GM12878 (cell line): Measurements from ENCODE around the gene GIMAP2. TPM values are rescaled to one million over a fixed set of nuclear protein-coding genes. Genes with fewer than 3 reads are reported as not detected.

ENCODE experiments used
- ATAC-seq: fragments of 200-7000 bp; cut with Tn5 transposase; 3 replicates; pipeline ENCODE4 v1.9.1; 2020; ENCODE audit warnings: mild to moderate bottlenecking, moderate library complexity
- BruUV-seq: library from RNA; stranded (reverse); fragments of 400-500 nt; replicated peaks from 2 replicates; lab custom pipeline; 2021; lab: Mats Ljungman, UMichigan
- CTCF ChIA-PET: fragments of 300-600 bp; sonication (Branson Sonifier 250); formaldehyde crosslinking; extraction: SDS; loops from one replicate; lab custom pipeline; 2021; ENCODE audit warnings: inconsistent platforms; lab: Yijun Ruan, JAX
- POLR2A ChIA-PET: fragments of 350-600 bp; formaldehyde crosslinking; extraction: SDS; loops from one replicate; lab custom pipeline; 2021; ENCODE audit warnings: inconsistent platforms; lab: Charles Lee
- RAD21 ChIA-PET: fragments of 300-600 bp; sonication (Branson Sonifier 250); formaldehyde crosslinking; loops from one replicate; lab custom pipeline; 2023; ENCODE audit warnings: antibody characterized with exemption; ENCODE audit not compliant: unreplicated experiment; lab: Charles Lee
- SMC1A ChIA-PET: fragments of 300-600 bp; sonication (Branson Sonifier 250); formaldehyde crosslinking; loops from one replicate; lab custom pipeline; 2023; ENCODE audit not compliant: unreplicated experiment, uncharacterized antibody; lab: Charles Lee
- DNase-seq: peaks from one replicate; pipeline ENCODE4 v3.0.0-alpha.2; 2011; ENCODE audit warnings: low read depth, low spot score
- FAIRE-seq: peaks from 3 replicates; lab custom pipeline; 2011; peaks lifted over from hg19 to GRCh38; lab: Jason Lieb, UNC
- H2AFZ ChIP-seq: 2 replicates; pipeline ENCODE4 v1.6.0; 2011; ENCODE audit warnings: low read depth, low read length, control low read depth; ENCODE audit not compliant: control insufficient read depth
- H3K27ac ChIP-seq: 2 replicates; pipeline ENCODE4 v1.5.1; 2011; ENCODE audit warnings: control low read depth; ENCODE audit not compliant: control insufficient read depth, insufficient read depth
- H3K27me3 ChIP-seq, 2 experiments: replicated peaks in 1 of 2; 2 replicates each; pipeline versions ENCODE4 v1.6.0 to v1.6.1; 2011; ENCODE audit warnings: low read length in 1 of 2; ENCODE audit not compliant: control insufficient read depth in 2 of 2, insufficient read depth in 2 of 2
- H3K36me3 ChIP-seq, 2 experiments: 2 replicates each; pipeline ENCODE4 v1.5.1; 2011; ENCODE audit warnings: low read length in 1 of 2; ENCODE audit not compliant: control insufficient read depth in 2 of 2, insufficient read depth in 2 of 2
- H3K4me1 ChIP-seq: 2 replicates; pipeline ENCODE4 v1.6.1; 2011; ENCODE audit warnings: mild to moderate bottlenecking, low read length, moderate library complexity, mixed read lengths; ENCODE audit not compliant: control insufficient read depth, insufficient read depth
- H3K4me2 ChIP-seq: 2 replicates; pipeline ENCODE4 v1.6.0; 2011; ENCODE audit warnings: control low read depth; ENCODE audit not compliant: control insufficient read depth, insufficient read depth
- H3K4me3 ChIP-seq: fragments of 200-600 bp; sonication (generic); 2 replicates; pipeline ENCODE4 v1.5.1; 2016
- H3K79me2 ChIP-seq: 2 replicates; pipeline ENCODE4 v1.6.0; 2011; ENCODE audit warnings: low read length; ENCODE audit not compliant: control insufficient read depth, insufficient read depth
- H3K9ac ChIP-seq: 2 replicates; pipeline ENCODE4 v1.8.0; 2011; ENCODE audit warnings: low read length, control low read depth, mixed read lengths; ENCODE audit not compliant: control insufficient read depth, insufficient read depth
- H3K9me3 ChIP-seq: replicated peaks from 3 replicates; pipeline ENCODE4 v1.5.1; 2011; ENCODE audit warnings: mild to moderate bottlenecking, low read length; ENCODE audit not compliant: control insufficient read depth, insufficient read depth
- H4K20me1 ChIP-seq: 2 replicates; pipeline ENCODE4 v1.6.0; 2011; ENCODE audit not compliant: control insufficient read depth, insufficient read depth
- BCL11A ChIP-seq: IDR thresholded peaks from 2 replicates; pipeline ENCODE4 v1.6.1; 2011; ENCODE audit warnings: low read depth, low read length
- CBX3 ChIP-seq: fragments of 200-600 bp; sonication (generic); IDR thresholded peaks from 2 replicates; pipeline ENCODE4 v1.6.1; 2016; ENCODE audit warnings: low read depth, borderline replicate concordance
- DPF2 ChIP-seq: fragments of 450-650 bp; IDR thresholded peaks from 2 replicates; pipeline ENCODE4 v1.6.1; 2017; ENCODE audit warnings: mild to moderate bottlenecking
- ETV6 ChIP-seq, 2 experiments: fragments of 450-650 bp in 1 of 2; IDR thresholded peaks in 1 of 2; conservative IDR thresholded peaks in 1 of 2; 2 replicates each; pipeline ENCODE4 v1.6.1; 2014; ENCODE audit warnings: antibody characterized with exemption in 1 of 2, borderline replicate concordance in 1 of 2, low read depth in 1 of 2, mild to moderate bottlenecking in 1 of 2, moderate library complexity in 1 of 2
- GATAD2B ChIP-seq: fragments of 450-650 bp; conservative IDR thresholded peaks from 2 replicates; pipeline ENCODE4 v1.6.1; 2017; ENCODE audit warnings: low read depth, mild to moderate bottlenecking, moderate library complexity
- IKZF1 ChIP-seq: fragments of 450-650 bp; conservative IDR thresholded peaks from 2 replicates; pipeline ENCODE4 v1.6.1; 2017; ENCODE audit warnings: antibody characterized with exemption, mild to moderate bottlenecking
- MYB ChIP-seq: fragments of 150-350 bp; IDR thresholded peaks from 2 replicates; pipeline ENCODE4 v1.6.1; 2014; ENCODE audit warnings: mild to moderate bottlenecking, low read depth, low read length, borderline replicate concordance
- RAD21 ChIP-seq: IDR thresholded peaks from 2 replicates; pipeline ENCODE4 v1.6.1; 2011; ENCODE audit warnings: mild to moderate bottlenecking, low read depth, low read length, moderate library complexity; ENCODE audit not compliant: insufficient read depth
- SMAD1 ChIP-seq: fragments of 450-650 bp; IDR thresholded peaks from 2 replicates; pipeline ENCODE4 v1.6.1; 2018; ENCODE audit warnings: mild to moderate bottlenecking, low read depth; ENCODE audit not compliant: partially characterized antibody
- STAT3 ChIP-seq: IDR thresholded peaks from 2 replicates; pipeline ENCODE4 v1.6.1; 2011; ENCODE audit warnings: low read depth, low read length, improper control_type of control experiment
- ZNF24 ChIP-seq: fragments of 450-650 bp; IDR thresholded peaks from 2 replicates; pipeline ENCODE4 v1.6.1; 2017; ENCODE audit warnings: antibody characterized with exemption, mild to moderate bottlenecking
- WGBS: methylation state at CpG from one replicate; pipeline ENCODE4 v1.1.6; 2016; ENCODE audit warnings: low lambda C conversion rate; ENCODE audit not compliant: insufficient replicate concordance, insufficient coverage; ENCODE audit errors: missing lambda C conversion rate; 5-methylcytosine and 5-hydroxymethylcytosine counted together
- in situ Hi-C: fragments of 300-500 bp; cut with MboI; formaldehyde crosslinking; loops from 9 replicates; pipeline ENCODE4 v1.14.3; 2018; ENCODE audit warnings: mixed read lengths
- intact Hi-C: fragments of 100-400 bp; cut with micrococcal nuclease; formaldehyde crosslinking; loops from one replicate; pipeline ENCODE4 v1.14.2; 2022; ENCODE audit not compliant: unreplicated experiment
- polyA plus RNA-seq, 11 experiments: library from polyadenylated mRNA; depleted of rRNA in 4 of 11; unstranded in 6 of 11; stranded (reverse) in 5 of 11; fragments of >200 nt; fragmentation: Nextera tagmentation in 4 of 11; fragmentation: Illumina TruSeq in 1 of 11; extraction: Ambion mirVana in 4 of 11; extraction: Trizol in 1 of 11; gene quantifications; 1 replicate in 1 of 11; 2 replicates in 10 of 11; pipeline versions ENCODE4 v1.2.1 to v1.2.3, GENCODE V29; 2011 to 2016; ENCODE audit warnings: inconsistent platforms in 2 of 11, missing spikeins in 2 of 11, low read depth in 1 of 11
- total RNA-seq, 4 experiments: library from RNA; depleted of rRNA in 3 of 4; stranded (reverse); fragments of >200 nt in 3 of 4; fragmentation: Illumina TruSeq in 1 of 4; extraction: Trizol in 1 of 4; gene quantifications; 2 replicates each; pipeline versions ENCODE4 v1.2.1 to v1.2.3, GENCODE V29; 2013 to 2021
- TF ChIP-seq, protein P1 (sequence below): fragments of 150-350 bp; IDR thresholded peaks from 2 replicates; pipeline ENCODE4 v1.6.1; 2016; ENCODE audit warnings: low read depth, low read length
- TF ChIP-seq, protein P2 (sequence below): IDR thresholded peaks from 2 replicates; pipeline ENCODE4 v1.6.1; 2012; ENCODE audit warnings: mild to moderate bottlenecking, low read depth, low read length

The GIMAP2 gene
- total and polyA plus RNA-seq, 10 of the 15 experiments (the other 5 are each of a cell fraction or from before 2014, with no cell fraction given) = 21.3 to 102 (median 31.8) TPM

DNA sequence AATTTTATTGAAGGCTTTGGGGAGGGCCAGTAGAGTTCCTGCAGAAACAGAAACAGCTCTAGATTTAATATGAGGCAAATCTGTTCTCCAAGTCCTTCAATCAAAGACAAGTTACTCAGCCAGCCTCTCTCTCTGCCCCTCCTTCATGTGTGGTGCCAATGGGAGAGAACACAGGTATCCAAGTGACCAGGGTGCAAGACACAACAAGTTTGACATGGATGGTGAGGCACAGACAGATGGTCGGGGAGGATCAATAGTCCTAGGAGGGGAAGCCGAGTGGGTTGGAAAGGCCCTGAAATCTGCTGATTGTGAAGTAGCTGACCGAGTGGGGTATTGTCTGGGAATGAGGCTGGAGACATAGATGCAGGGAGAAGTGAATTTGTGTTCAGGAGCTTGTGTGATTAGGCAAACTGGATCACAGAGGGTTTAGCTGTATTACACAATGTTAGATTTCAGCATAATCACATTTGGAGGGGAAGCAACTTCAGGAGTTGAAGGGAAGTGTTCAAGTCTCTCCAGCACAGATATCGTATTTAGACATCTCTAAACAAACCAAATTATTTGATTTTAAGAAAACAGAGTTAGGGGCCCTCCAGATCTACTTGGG is 32.4 kb downstream of the GIMAP2 start:
- ATAC-seq = no peak
- BruUV-seq = no TSS peak
- Histone ChIP-seq H3K4me3 (peak overlapping the region; percentile 74), H3K36me3 (peaks cover 0 to 1% of the 10 kb centered on the region in 2 experiments; a peak in 1 of 4 replicates), H3K4me1 (peaks cover 7% of the 10 kb centered on the region), H3K9me3 (no peaks in the 10 kb centered on the region; the same call in 1 of the 3 replicates), H4K20me1 (no peaks in the 10 kb centered on the region), H3K4me2 (peak overlapping the region; percentile 56), H3K27me3 (no peaks in the 10 kb centered on the region), H3K9ac (no peak overlapping the region), H2AFZ (no peak overlapping the region), H3K27ac (no peak overlapping the region), H3K79me2 (peaks cover 8% of the 10 kb centered on the region)
- no peak for DNase-seq
- TF ChIP-seq DPF2 (no peak), RAD21 (no peak), SMAD1 (no peak), STAT3 (no peak), BCL11A (no peak), ETV6 (conservative IDR thresholded peaks at IDR 0.05 in 1 of 2, IDR thresholded peaks at IDR 0.05 in 1 of 2; ENCODE audit: borderline replicate concordance in 1 of 2, low read depth in 1 of 2) (no peak), ZNF24 (no peak), GATAD2B (no peak), CBX3 (no peak), IKZF1 (no peak), MYB (no peak)
- TF ChIP-seq, protein P1, sequence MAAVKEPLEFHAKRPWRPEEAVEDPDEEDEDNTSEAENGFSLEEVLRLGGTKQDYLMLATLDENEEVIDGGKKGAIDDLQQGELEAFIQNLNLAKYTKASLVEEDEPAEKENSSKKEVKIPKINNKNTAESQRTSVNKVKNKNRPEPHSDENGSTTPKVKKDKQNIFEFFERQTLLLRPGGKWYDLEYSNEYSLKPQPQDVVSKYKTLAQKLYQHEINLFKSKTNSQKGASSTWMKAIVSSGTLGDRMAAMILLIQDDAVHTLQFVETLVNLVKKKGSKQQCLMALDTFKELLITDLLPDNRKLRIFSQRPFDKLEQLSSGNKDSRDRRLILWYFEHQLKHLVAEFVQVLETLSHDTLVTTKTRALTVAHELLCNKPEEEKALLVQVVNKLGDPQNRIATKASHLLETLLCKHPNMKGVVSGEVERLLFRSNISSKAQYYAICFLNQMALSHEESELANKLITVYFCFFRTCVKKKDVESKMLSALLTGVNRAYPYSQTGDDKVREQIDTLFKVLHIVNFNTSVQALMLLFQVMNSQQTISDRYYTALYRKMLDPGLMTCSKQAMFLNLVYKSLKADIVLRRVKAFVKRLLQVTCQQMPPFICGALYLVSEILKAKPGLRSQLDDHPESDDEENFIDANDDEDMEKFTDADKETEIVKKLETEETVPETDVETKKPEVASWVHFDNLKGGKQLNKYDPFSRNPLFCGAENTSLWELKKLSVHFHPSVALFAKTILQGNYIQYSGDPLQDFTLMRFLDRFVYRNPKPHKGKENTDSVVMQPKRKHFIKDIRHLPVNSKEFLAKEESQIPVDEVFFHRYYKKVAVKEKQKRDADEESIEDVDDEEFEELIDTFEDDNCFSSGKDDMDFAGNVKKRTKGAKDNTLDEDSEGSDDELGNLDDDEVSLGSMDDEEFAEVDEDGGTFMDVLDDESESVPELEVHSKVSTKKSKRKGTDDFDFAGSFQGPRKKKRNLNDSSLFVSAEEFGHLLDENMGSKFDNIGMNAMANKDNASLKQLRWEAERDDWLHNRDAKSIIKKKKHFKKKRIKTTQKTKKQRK = no peak
- TF ChIP-seq, protein P2, sequence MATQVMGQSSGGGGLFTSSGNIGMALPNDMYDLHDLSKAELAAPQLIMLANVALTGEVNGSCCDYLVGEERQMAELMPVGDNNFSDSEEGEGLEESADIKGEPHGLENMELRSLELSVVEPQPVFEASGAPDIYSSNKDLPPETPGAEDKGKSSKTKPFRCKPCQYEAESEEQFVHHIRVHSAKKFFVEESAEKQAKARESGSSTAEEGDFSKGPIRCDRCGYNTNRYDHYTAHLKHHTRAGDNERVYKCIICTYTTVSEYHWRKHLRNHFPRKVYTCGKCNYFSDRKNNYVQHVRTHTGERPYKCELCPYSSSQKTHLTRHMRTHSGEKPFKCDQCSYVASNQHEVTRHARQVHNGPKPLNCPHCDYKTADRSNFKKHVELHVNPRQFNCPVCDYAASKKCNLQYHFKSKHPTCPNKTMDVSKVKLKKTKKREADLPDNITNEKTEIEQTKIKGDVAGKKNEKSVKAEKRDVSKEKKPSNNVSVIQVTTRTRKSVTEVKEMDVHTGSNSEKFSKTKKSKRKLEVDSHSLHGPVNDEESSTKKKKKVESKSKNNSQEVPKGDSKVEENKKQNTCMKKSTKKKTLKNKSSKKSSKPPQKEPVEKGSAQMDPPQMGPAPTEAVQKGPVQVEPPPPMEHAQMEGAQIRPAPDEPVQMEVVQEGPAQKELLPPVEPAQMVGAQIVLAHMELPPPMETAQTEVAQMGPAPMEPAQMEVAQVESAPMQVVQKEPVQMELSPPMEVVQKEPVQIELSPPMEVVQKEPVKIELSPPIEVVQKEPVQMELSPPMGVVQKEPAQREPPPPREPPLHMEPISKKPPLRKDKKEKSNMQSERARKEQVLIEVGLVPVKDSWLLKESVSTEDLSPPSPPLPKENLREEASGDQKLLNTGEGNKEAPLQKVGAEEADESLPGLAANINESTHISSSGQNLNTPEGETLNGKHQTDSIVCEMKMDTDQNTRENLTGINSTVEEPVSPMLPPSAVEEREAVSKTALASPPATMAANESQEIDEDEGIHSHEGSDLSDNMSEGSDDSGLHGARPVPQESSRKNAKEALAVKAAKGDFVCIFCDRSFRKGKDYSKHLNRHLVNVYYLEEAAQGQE = no peak
- WGBS = 64% methylated on average over 4 of the region's 4 CpGs
- FAIRE-seq = peak; percentile 82
- ChIA-PET RAD21 (no interaction called here), SMC1A (no interaction called here), CTCF (interaction anchor here (1.4 kb wide), 1 partner anchor 269 kb away, joined by 4 read pairs; no protein-coding TSS in a partner anchor), POLR2A (no interaction called here)
- in situ Hi-C loops = no loop called here
- intact Hi-C loops = no loop called here
